ENCODE data around the gene AGPAT1.

Gene AGPAT1

GRCh38 chr6:32174416-32174815 is 1.5 kb downstream of the AGPAT1 start:
- H3K4me2 ChIP-seq (ENCODE audit: low read length), result no peak overlapping the region
- no peak overlapping the region for H3K4me3 ChIP-seq (ENCODE audit: low read depth, low read length)
- peaks cover 9% of the 10 kb centered on the region for H3K4me1 ChIP-seq

GRCh38 chr6:32173051-32173727 is 2.7 kb downstream of the AGPAT1 start:
- Histone ChIP-seq H3K27ac (no peak overlapping the region), H3K79me2 (peaks cover 5% of the 10 kb centered on the region), H3K36me3 (ENCODE audit: control insufficient read depth, insufficient read depth, low read length) (no peaks in the 10 kb centered on the region), H3K4me2 (ENCODE audit: low read length) (no peak overlapping the region), H3K9me3 (ENCODE audit: control insufficient read depth, low read length) (no peaks in the 10 kb centered on the region), H3K9ac (no peak overlapping the region), H3K4me1 (peaks cover 9% of the 10 kb centered on the region), H3K27me3 (ENCODE audit: control insufficient read depth, insufficient read depth, low read length) (no peaks in the 10 kb centered on the region), H3K4me3 (ENCODE audit: low read depth, low read length) (no peak overlapping the region), H2AFZ (no peak overlapping the region)
- TF ChIP-seq, protein P1, sequence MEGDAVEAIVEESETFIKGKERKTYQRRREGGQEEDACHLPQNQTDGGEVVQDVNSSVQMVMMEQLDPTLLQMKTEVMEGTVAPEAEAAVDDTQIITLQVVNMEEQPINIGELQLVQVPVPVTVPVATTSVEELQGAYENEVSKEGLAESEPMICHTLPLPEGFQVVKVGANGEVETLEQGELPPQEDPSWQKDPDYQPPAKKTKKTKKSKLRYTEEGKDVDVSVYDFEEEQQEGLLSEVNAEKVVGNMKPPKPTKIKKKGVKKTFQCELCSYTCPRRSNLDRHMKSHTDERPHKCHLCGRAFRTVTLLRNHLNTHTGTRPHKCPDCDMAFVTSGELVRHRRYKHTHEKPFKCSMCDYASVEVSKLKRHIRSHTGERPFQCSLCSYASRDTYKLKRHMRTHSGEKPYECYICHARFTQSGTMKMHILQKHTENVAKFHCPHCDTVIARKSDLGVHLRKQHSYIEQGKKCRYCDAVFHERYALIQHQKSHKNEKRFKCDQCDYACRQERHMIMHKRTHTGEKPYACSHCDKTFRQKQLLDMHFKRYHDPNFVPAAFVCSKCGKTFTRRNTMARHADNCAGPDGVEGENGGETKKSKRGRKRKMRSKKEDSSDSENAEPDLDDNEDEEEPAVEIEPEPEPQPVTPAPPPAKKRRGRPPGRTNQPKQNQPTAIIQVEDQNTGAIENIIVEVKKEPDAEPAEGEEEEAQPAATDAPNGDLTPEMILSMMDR (IDR thresholded peaks at IDR 0.05), result no peak

More at GRCh38 chr6:32174416-32174815, 1.5 kb downstream of the AGPAT1 start:
- TF ChIP-seq, protein P1 (IDR thresholded peaks at IDR 0.05), result no peak
- no peaks in the 10 kb centered on the region for H3K36me3 ChIP-seq (ENCODE audit: control insufficient read depth, insufficient read depth, low read length)
- H3K27me3 ChIP-seq (ENCODE audit: control insufficient read depth, insufficient read depth, low read length), result no peaks in the 10 kb centered on the region
- no peak overlapping the region for H3K9ac ChIP-seq
- peaks cover 9% of the 10 kb centered on the region for H3K79me2 ChIP-seq
- H3K27ac ChIP-seq, result no peak overlapping the region
- no peaks in the 10 kb centered on the region for H3K9me3 ChIP-seq (ENCODE audit: control insufficient read depth, low read length)
- no peak overlapping the region for H2AFZ ChIP-seq

DNA sequence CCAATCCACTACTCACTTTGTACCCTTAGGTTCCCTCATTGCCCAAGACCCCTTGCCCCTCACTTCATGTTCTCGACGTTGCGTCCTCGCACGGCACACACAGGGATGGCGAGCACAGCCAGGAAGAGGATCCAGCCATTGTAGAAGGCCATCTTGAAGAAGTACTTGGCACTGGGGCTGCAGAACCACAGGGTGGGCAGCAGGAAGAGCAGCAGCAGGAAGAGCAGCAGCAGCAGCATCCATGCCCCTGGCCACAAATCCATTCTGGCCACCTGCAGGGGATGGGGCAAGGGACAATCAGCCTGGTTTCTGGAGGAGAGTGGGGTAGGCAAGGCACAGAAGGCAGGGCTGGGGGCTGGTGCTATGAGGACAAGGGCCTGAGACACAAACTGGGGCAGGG is 4.7 kb downstream of the AGPAT1 start:
- H3K27me3 ChIP-seq (ENCODE audit: control insufficient read depth, insufficient read depth, low read length), result no peaks in the 10 kb centered on the region
- H2AFZ ChIP-seq, result no peak overlapping the region
- TF ChIP-seq, protein P1 (IDR thresholded peaks at IDR 0.05), result no peak
- H3K9ac ChIP-seq, result no peak overlapping the region
- peaks cover 5% of the 10 kb centered on the region for H3K79me2 ChIP-seq
- no peak overlapping the region for H3K27ac ChIP-seq
- peaks cover under 1% of the 10 kb centered on the region for H3K4me1 ChIP-seq
- no peak overlapping the region for H3K4me2 ChIP-seq (ENCODE audit: low read length)
- no peaks in the 10 kb centered on the region for H3K9me3 ChIP-seq (ENCODE audit: control insufficient read depth, low read length)
- no peak overlapping the region for H3K4me3 ChIP-seq (ENCODE audit: low read depth, low read length)
- H3K36me3 ChIP-seq (ENCODE audit: control insufficient read depth, insufficient read depth, low read length), result no peaks in the 10 kb centered on the region

DNA sequence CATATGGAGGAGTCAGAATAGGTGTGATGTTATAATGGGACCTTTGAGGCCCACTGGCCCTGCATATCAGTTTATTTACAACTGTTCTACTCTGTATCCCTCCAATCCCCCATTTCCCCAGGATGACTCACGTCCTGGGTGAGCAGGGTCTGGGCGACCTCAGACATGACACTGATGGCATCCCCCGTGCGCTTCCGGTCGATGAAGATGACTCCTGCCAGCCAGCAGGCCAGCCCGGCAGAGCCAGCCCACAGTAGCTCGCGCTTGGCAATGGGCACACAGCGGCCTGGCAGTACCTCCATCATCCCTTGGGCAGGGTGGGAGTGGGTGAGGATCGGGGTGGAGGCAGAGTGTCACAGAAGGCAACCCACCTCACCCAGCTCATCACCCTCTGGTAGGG is 5.6 kb downstream of the AGPAT1 start:
- no peaks in the 10 kb centered on the region for H3K36me3 ChIP-seq (ENCODE audit: control insufficient read depth, insufficient read depth, low read length)
- H3K4me2 ChIP-seq (ENCODE audit: low read length), result no peak overlapping the region
- H3K27me3 ChIP-seq (ENCODE audit: control insufficient read depth, insufficient read depth, low read length), result no peaks in the 10 kb centered on the region
- H3K4me1 ChIP-seq, result no peaks in the 10 kb centered on the region
- H3K9ac ChIP-seq, result no peak overlapping the region
- TF ChIP-seq, protein P1 (IDR thresholded peaks at IDR 0.05), result no peak
- no peaks in the 10 kb centered on the region for H3K9me3 ChIP-seq (ENCODE audit: control insufficient read depth, low read length)
- H3K79me2 ChIP-seq, result peaks cover 2% of the 10 kb centered on the region
- H2AFZ ChIP-seq, result no peak overlapping the region
- H3K27ac ChIP-seq, result no peak overlapping the region
- no peak overlapping the region for H3K4me3 ChIP-seq (ENCODE audit: low read depth, low read length)

Data from parathyroid adenoma (tissue), 2 donors.